Measurements from ENCODE around the gene TBCA.
"Not testable (repeated sequence)": the region's sequence is repeated elsewhere in the genome, so short reads cannot be mapped to it uniquely, and the experiment has no call there.

The TBCA gene

GRCh38 chr5:77771452-77771851 is 4.7 kb downstream of the TBCA start:
- DNase-seq = no peak

- DNase-seq = no peak
These were observed 5.7 kb downstream of the TBCA start for GRCh38 chr5:77770293-77771005.

- no peak for DNase-seq
These were observed 7.2 kb downstream of the TBCA start for GRCh38 chr5:77768978-77769377.

- DNase-seq = no peak
These were observed 8.8 kb downstream of the TBCA start for GRCh38 chr5:77767301-77767700.

DNA sequence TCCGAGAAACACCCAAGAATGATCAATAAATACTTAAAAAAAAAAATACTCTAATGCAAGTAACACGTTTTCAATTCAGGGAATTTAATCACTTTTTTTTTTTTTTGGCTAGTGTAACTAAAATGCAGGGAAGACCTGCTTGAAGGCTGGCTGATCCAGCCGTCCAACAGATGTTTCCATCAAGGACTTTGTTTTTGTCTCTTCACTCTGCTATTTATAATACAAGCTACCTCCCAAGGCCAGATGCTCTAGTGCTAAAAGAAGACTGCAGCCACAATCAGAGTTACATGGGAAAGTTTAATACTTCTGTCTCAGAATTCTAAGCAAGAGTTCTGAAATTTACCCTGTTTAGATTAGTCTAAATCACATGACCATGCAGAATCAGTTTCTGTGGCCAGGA is 14.5 kb downstream of the TBCA start:
- no peak for DNase-seq

- DNase-seq = no peak
These were observed 17.8 kb downstream of the TBCA start for GRCh38 chr5:77758141-77758938.

DNA sequence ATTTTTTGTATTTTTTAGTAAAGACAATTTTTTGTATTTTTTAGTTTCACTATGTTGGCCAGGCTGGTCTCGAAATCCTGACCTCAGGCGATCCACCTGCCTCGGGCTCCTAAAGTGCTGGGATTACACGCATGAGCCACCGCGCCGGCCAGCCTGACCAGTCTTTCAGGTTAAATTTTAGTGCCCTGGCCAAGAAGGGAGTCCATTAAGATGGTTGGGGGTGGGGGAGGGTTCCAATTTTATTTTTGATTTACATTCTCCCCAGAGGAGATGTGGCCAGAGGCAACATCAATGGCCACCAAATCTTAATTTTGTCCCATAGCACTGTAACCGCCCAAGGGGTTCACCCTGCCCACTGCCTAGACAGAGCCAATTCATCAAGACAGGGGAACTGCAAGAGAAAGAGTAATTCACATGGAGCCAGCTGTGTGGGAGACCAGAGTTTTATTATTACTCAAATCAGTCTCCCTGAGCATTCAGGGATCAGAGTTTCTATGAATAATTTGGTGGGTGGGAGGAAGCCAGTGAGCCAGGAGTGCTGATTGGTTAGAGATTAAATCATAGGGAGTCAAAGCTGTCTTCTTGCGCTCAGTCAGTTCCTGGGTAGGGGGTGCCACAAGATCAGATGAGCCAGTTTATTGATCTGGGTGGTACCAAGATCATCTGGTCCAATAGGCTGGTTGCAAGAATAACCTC is 24.7 kb downstream of the TBCA start:
- DNase-seq = no peak

DNA sequence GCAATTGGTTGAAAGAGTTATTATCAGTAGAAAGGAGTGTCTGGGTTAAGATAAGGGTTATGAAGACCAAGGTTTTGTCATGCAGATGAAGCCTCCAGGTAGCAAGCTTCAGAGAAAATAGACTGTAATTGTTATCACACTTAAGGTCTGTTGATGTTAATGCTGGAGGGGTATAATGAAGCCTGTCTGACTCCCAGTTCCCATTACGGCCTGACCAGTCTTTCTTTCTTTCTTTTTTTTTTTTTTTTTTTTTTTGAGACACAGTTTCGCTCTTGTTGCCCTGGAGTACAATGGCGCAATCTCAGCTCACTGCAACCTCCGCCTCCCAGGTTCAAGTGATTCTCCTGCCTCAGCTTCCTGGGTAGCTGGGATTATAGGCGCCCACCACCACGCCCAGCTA is 25.2 kb downstream of the TBCA start:
- not testable (repeated sequence) for DNase-seq

GRCh38 chr5:77748160-77748559 is 28.0 kb downstream of the TBCA start:
- DNase-seq = no peak

DNA sequence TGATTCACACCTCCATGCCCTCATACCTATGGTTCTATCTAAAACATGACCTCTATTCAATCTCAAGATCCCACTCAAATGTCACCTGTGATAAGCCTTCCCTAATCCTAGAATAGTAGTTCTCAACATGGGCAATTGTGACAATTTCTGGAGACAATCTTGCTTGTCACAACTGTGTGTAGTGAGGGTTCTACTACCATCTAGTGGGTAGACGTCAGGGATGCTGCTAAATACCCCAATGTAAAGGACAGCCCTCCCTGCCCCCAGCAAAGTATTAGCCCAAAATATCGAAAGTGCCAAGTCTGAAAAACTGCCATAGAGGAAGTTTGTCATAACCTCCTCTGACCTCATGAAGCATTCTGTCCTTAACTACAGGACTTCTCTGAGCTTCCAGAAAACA is 32.0 kb downstream of the TBCA start:
- DNase-seq = no peak

GRCh38 chr5:77743181-77743580 is 33.0 kb downstream of the TBCA start:
- DNase-seq = no peak

- DNase-seq = no peak
These were observed 34.5 kb downstream of the TBCA start for GRCh38 chr5:77741608-77742007.

DNA sequence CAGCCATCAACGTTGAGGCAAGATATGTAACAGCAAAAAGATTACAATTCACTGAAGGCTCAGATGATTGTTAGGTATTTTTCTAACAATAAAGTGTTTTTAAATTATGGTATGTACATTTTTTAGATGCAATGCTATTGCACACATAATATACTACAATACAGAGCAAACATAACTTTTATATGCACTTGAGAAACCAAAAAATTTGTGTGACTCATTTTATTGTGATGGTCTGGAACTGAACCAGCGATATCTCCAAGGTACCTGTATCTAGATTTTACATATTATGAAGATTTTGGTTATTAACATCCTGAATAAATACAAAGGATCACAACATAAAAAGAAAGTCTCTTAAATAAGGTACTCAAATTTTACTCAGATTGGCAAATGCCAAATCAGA is 41.3 kb downstream of the TBCA start:
- no peak for DNase-seq

DNA sequence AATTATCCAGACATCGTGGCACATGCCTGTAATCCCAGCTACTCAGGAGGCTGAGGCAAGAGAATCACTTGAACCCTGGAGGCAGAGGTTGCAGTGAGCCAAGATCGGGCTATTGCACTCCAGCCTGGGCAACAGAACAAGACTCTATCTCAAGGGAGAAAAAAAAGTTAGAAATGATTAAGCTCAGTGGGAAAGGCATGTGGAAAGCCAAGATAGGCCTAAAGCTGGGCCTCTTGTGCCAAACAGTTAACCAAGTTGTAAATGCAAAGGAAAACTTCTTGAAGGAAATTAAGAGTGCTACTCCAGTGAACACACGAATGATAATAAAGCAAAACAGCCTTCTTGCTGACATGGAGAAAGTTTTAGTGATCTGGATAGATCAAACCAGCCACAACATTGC is 43.0 kb downstream of the TBCA start:
- no peak for DNase-seq

- DNase-seq = no peak
These were observed 48.9 kb downstream of the TBCA start for GRCh38 chr5:77727190-77727589.

GRCh38 chr5:77725616-77726015 is 50.5 kb downstream of the TBCA start:
- no peak for DNase-seq

- no peak for DNase-seq
These were observed 51.2 kb downstream of the TBCA start for GRCh38 chr5:77724934-77725333.

GRCh38 chr5:77719666-77720363 is 56.3 kb downstream of the TBCA start:
- no peak for DNase-seq

GRCh38 chr5:77718934-77719610 is 57.1 kb downstream of the TBCA start:
- DNase-seq = no peak

GRCh38 chr5:77709993-77710685 is 66.0 kb downstream of the TBCA start:
- no peak for DNase-seq

DNA sequence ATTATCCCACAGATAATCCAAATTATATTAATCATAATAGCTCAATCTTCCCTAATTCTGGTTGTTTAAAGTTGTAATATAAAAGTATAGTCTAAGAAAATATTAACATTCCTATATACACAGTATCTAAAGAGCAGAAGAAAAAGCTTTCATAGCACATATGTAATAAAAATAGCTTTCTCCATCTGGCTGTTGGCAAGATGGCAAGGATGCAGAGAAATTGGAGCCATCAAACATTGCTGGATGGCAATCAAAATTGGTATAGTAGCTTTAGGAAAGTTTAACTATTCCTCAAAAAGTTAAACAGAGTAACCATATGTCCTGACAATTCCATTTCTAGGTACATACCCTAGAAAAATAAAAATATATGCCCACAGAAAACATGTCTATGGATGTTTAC is 66.8 kb downstream of the TBCA start:
- DNase-seq = no peak

DNA sequence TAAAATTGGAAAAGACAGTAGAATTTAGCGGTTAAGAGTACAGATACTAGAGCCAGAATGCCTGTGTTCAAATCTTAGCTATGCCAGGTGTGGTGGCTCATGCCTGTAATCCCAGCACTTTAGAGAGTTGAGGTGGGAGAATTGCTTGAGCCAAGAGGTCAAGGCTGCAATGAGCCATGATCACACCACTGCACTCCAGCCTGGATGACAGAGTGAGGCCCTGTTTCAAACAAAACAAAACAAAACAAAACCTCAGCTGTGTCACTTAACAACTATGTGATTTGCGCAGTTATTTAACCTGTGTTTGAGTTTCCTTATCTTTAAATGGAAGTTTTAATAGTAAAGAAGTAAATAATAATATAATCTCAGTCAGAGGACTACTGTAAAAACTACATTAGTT is 68.3 kb downstream of the TBCA start:
- DNase-seq = no peak

All from activated effector memory CD4-positive, alpha-beta T cell treated with Interleukin-2 at 50 U/mL for 16 hours (primary cell).